ENCODE data around the gene EPPIN. TPM values are rescaled to one million over a fixed set of nuclear protein-coding genes. Genes with fewer than 3 reads are reported as not detected.
A peak's percentile ranks its signal among the peaks of the same experiment; 100 is the strongest.

EPPIN gene
- total RNA-seq, 1 experiment from 2014 or later: not detected

DNA sequence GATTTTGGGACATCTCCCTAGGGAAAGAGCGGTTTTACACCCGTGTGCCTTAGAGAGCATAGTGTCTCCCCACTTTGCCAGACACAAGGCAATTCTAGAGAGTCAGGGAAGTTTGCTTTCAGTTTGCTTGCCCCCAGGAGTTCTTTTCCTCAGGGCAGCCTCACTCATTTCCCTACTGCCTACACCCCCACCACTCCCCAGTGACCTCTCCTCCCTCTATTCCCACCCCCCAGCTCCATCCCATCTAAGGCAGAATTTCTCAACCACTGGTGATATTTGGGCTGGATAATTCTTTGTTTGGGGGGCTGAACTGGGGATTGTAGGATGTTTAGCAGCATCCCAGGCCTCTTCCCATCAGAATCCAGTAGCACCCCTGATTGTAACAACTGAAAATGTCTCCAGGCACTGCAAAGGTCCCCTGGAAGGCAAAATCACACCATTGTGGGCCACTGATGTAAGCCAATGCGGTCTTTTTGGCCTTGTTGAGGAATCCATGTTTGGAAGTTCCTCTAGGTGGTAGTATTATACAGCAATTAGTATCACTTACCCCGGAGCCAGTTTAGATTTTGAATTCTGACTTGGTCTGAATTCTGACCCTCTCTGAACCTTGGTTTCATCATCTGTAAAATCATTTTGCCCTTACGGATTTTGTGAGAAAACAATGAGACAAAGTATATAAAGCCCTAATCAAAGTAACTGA is 1.3 kb downstream of the EPPIN start:
- in situ Hi-C loops (cut with HindIII; ENCODE audit: low pct_unique_long_range_greater_than_20kb, low sequenced_read_pairs): no loop called here
- no peak for DNase-seq (ENCODE audit: low read depth)

DNA sequence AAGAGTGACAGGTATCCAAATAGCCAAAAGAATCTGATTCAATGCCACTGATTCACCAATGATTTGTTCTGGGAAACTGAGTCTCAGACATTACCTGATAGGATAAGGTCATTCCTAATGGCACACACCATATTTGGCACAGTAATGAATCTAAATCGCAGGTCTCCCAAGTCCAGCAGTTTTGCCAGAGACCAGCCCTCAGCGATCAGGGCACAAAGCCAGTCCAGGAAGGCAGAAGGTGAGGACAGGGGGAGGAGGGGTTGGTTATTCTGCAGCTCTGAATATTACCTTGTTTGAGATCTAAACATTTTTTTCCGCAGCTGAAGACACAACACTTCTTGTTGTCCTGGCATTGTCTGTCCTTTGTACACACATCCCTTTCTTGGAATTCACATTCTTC is 1.9 kb downstream of the EPPIN start:
- no peak for DNase-seq (ENCODE audit: low read depth)
- in situ Hi-C loops (cut with HindIII; ENCODE audit: low pct_unique_long_range_greater_than_20kb, low sequenced_read_pairs): no loop called here

DNA sequence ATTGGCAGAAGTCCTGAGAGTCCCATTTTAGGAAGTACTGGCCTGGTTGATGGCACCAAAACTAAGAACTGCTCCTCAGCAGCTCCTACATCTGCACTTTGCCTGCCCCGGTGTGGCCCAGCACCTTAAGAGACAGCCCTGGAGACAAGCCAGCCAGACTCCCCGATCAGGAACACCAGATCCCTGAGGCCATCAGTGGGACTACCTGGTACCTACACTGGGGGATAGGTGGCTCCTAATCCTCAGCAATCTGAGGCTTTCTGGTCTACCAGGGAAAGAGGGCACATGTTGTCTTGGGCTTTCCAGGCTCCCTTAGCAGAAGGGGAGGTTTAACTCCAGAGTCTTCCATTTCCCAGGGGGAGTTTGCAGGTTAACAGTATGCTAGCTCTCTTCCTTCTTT is 7.8 kb downstream of the EPPIN start, which contains the start of gene WFDC6:
Gene WFDC6, minus strand, starts transcription at position 101 of the 400 bp plus-strand sequence. Its CDS starts 75 bp downstream, at position 26.
- DNase-seq (ENCODE audit: low read depth): no peak
- in situ Hi-C loops (cut with HindIII; ENCODE audit: low pct_unique_long_range_greater_than_20kb, low sequenced_read_pairs): no loop called here

DNA sequence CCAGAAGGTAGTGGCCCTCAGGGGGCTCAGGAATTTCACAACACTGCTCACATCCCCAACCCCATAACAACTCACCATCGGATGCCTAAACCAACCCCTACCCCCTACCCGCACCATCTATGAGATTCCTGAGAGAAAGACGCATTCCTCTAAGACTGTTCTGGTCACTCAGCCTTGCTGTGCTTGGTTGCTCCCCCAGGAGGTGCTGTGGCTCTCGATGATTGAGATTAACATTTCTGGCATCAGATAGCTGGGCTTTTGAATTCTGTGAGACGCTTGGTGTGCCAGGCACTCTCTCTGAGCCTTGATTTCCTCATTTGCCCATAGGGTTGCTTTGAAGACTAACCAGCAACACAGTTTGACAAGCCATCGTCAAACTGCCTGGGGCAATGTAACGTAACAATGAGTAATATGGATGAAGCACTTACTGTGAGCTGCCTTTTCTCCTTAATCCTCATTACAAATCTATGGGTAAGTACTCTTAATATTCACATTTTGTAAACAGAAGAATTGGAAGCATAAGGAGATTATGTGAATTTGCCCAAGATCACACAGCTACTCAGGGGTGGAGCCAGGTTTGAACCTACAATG is 8.9 kb downstream of the EPPIN start:
- no peak for DNase-seq (ENCODE audit: low read depth)
- in situ Hi-C loops (cut with HindIII; ENCODE audit: low pct_unique_long_range_greater_than_20kb, low sequenced_read_pairs): no loop called here

DNA sequence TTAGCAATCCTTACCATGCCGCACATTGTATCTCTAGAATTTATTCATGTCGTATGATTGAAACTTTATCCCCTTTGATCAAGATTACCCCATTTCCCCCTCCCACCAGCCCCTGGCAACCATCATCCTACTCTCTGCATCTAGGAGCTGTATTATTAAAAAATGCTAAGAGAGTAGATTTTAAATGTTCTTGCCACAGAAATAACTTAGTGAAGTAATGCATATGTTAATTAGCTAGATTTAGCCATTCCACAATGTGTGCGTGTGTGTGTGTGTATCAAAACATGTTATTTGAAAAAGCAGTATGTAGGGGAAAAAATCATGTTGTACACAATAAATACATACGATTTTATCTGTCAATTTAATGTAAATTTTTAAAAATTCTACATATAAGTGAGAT is 19.9 kb downstream of the EPPIN start:
- in situ Hi-C loops (cut with HindIII; ENCODE audit: low pct_unique_long_range_greater_than_20kb, low sequenced_read_pairs): no loop called here
- DNase-seq (ENCODE audit: low read depth): no peak

DNA sequence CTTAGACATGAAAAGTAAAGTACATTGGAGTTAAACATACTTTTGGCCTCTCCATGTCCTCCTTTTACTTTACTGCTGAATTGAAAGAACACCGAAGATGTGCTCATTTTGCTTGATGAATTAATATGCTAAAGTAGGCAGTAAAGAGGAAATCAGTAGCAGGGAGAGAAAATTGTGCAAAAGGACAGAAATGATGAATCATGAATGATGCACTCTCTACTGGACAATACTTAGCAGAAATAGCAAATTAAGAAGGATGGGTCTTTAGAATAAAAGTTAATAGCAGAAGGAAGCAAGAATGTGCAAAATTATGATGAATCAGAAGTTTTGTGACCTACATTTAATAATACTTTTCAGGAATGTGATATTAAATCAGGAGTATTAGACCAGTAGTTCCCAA is 23.4 kb downstream of the EPPIN start:
- no peak for DNase-seq (ENCODE audit: low read depth)
- in situ Hi-C loops (cut with HindIII; ENCODE audit: low pct_unique_long_range_greater_than_20kb, low sequenced_read_pairs): no loop called here

DNA sequence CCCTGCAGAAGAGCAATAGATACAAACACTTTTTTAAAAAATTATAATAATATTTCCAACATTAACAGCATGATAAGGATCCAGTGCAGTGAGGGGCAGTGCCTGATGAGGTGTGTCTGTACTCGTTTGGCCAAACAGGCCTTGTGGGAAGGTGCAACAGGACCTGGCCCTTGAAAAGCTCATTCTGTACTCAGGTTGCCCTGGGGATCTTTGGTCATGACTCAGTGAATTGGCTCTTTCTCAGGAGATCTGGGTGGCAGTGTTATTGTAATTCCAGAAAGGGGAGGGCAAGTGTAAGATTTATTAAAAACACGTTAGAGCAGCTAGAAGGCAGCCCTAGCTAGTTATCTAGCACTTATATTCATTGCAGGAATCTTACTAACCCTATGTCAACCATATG is 28.9 kb downstream of the EPPIN start:
- in situ Hi-C loops (cut with HindIII; ENCODE audit: low pct_unique_long_range_greater_than_20kb, low sequenced_read_pairs): no loop called here
- DNase-seq (ENCODE audit: low read depth): peak; percentile 44

DNA sequence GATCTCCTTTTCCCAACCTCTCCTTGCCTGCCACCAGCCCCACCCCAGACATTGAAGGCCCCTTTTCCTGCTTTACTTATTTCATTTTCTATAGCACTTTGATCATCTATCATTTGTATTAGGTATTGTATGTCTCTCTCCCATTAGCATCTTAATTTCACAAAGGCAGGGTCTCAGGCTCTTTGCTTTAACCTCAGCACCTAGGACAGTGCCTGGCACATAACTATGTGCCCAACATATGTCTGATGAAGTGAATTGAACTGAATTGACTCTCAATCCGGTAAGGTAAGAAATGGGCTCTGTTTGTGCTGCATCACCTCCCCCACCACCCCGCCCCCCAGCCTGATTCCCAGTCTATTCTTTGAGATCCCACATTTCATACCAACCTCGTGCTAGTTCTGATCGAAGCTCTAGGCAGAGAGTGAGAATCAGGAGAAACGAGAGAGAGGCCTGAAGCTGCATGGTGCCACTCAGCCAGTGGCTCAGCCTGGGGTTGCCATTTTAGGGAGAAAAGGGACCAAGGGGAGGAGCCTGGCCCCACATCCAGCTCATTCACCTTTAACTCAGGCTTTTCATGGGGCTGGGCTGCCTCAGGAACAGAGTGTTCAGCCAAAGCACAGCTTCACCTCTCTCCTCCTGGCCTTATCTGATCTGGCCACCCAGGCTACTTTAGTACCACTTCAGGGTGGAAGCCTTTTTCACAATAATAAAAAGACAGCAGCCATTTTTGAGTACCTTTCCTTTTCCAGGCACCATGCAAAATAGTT is 31.9 kb downstream of the EPPIN start, which contains the start of gene SPINT3:
Gene SPINT3, minus strand, starts transcription at position 476 of the 767 bp plus-strand sequence. Its CDS starts 14 bp downstream, at position 462.
- in situ Hi-C loops (cut with HindIII; ENCODE audit: low pct_unique_long_range_greater_than_20kb, low sequenced_read_pairs): no loop called here
- no peak for DNase-seq (ENCODE audit: low read depth)

DNA sequence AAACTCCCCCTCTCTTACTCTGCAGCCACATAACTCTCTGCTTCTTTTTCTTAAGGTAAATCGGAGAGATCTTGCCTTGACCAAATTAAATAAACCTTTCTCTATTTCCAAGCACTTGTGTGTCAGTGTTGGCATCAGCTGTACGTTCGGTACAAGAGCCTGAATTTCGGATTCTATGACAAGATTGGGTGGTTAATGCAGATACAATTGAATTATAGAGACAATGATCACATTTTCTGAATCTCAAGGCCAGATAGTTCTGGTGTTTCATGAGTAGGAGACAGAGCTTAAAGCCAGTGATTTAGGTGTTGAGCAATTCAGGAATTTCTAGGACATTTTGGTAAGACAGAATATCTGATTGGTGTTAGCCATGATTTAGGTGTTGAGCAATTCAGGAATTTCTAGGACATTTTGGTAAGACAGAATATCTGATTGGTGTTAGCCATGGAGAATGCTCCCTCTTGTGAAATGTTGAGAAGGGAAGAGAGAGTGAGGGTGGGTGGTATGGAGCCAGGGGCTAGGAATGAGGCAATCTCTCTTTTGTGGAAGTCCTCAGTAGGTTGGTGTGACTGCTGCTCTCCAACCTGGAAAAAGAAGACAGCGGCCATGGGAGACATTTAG is 36.8 kb downstream of the EPPIN start:
- in situ Hi-C loops (cut with HindIII; ENCODE audit: low pct_unique_long_range_greater_than_20kb, low sequenced_read_pairs): no loop called here
- DNase-seq (ENCODE audit: low read depth): no peak

DNA sequence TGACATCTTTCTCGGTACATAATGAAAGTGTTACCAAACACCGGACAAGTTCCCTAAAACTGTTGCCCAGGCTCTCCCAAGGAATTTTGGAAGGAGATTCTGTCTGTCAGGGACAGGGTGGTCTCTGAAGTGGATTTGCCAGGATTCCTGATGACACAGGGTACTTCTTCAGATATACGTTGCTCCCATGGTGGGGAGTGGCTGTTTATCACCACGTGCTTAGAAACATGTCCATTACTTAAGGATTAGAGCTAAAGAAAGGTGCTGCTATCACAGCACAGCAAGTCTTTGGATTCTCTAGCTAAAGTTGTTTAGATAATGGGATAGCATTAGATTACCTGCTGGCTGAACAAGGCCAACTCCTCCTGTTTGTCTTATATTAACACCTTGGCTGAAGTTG is 38.1 kb downstream of the EPPIN start:
- in situ Hi-C loops (cut with HindIII; ENCODE audit: low pct_unique_long_range_greater_than_20kb, low sequenced_read_pairs): no loop called here
- no peak for DNase-seq (ENCODE audit: low read depth)

DNA sequence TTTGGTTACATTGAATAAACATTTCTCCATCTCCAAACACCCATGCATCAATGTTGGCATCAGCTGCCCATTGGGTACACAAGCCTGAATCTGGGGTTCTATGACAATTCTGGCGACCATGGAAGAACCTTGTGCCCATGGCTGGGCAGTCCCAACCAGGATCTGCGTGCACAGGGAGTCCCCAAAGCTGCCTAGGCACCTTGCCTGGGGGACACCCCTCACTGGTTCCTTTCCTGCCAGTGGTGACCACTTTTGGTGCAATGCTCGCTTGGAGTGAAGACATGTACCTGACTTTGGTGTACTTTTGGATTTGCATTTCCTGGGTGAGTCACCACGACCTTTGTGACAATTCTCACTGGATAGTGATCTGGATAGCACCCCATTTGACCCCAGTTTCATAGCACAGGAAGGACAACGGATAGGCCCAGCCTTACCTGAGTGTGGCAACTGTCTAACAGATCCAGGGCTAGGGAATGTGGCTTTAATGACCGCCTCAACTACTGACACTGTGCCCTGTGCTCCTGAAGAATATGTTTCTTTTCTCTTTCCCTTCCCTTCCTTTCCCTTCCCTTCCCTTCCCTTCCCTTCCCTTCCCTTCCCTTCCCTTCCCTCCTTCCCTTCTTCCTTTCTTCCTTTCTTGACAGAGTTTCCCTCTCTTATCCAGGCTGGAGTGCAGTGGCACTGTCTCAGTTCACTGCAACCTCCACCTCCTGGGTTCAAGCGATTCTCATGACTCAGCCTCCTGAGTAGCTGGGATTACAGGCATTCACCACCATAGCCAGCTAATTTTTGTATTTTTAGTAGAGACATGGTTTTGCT is 38.9 kb downstream of the EPPIN start:
- in situ Hi-C loops (cut with HindIII; ENCODE audit: low pct_unique_long_range_greater_than_20kb, low sequenced_read_pairs): no loop called here
- no peak for DNase-seq (ENCODE audit: low read depth)

DNA sequence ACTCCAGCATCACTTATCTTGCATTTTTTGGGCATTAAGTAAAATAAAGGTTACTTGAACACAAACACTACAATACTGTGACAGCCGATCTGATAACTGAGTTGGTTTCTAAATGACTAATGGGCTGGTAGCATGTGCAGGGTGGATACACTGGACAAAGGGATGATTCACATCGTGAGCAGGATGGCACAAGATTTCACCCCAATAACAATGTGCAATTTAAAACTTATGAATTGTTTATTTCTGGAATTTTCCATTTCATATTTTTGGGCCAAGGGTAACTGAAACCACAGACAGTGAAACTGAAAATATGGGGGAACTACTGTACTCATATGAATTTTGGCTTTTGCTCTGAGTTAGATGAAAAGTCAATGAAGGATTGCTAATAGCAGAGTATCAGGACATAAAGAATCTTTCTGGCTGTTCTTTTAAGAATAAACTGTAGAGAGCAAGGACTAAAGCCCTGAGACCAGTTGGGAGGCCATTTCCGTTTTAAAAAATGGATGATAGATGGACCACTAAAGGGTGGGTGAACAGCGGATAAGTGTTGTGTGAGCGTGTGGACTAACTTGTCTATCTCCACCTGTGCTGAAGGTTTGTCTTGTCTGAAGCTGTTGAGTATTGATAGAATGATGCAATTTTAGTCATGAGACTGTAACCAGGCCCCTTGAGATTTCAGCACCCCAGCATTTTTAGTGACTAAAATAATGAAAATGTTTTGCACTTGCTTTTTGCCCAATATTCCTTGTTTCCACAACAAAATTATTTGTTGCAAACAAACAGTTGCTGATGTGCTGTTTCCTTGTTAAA is 40.0 kb downstream of the EPPIN start:
- in situ Hi-C loops (cut with HindIII; ENCODE audit: low pct_unique_long_range_greater_than_20kb, low sequenced_read_pairs): no loop called here
- no peak for DNase-seq (ENCODE audit: low read depth)

DNA sequence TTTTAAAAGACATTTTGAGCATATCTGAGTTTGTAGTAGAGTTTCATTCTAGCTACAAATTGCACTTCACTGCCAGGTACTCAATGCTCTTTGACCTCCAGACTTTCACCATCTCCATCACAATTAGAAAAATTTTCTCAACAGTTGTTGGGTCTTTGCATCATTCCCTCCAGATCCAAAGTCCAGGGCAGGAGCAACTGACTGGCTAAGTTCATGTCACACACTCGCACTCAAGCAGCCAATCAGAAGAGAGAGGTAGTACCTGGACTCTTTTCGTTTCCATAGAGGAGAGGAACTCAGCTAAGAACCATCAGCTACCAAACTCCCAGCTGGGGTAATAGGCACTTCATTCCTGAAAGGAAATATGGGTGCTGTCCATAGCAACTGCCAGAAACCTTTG is 40.8 kb downstream of the EPPIN start:
- no peak for DNase-seq (ENCODE audit: low read depth)
- in situ Hi-C loops (cut with HindIII; ENCODE audit: low pct_unique_long_range_greater_than_20kb, low sequenced_read_pairs): no loop called here

DNA sequence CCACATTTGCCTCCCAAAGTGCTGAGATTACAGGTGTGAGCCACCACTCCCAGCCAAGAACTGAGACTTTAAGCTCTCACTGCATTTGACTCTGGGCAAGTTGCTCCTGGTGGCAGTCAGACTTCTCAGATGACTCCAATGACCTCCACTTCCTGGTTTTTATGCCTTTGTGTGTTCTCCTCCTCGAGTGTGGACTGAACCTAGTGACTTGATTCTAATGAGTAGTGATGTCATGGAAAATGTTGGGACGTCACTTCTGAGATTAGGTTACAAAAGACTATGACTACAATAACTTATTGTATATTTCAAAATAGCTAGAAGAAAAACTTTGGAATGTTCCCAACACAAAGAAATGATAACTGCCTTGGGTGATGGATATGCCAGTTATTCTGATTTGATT is 43.8 kb downstream of the EPPIN start:
- in situ Hi-C loops (cut with HindIII; ENCODE audit: low pct_unique_long_range_greater_than_20kb, low sequenced_read_pairs): no loop called here
- DNase-seq (ENCODE audit: low read depth): no peak

DNA sequence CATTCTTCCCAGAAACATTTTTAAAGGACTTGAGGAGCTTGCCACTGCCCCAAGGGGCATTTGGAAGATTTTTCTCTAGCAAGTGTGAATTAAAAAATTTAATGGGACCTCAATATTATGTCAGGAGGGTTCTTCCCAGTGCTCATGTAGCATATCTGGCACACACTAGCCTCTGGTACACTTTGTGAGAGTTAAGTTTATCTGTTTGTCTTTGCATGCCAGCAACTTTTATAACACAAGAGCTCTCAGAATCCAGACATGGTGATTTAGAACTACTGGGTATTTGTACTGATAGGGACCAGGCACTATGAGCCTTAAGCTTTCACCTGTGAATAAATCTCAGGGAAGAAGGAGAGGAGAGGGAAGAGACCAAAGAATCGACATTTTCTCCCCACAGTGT is 44.6 kb downstream of the EPPIN start:
- no peak for DNase-seq (ENCODE audit: low read depth)
- in situ Hi-C loops (cut with HindIII; ENCODE audit: low pct_unique_long_range_greater_than_20kb, low sequenced_read_pairs): no loop called here

DNA sequence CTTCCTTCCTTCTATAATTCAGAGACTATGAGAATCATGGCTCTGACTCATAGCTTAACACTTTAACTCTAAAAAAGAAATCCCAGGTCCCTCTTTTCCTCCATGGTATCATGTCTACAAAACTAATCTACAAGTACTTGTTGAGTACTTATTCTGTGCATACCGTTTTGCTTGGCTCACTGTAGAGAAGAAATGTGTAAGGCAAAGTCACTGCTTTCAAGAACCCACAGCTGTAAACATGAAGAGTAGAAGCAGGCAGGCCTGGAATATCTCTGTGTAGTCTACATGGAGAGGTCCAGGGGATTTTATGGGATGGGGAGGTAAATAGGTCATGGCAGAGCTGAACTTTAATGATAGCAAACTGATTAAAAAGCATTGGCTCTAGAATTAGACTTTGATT is 45.6 kb downstream of the EPPIN start:
- DNase-seq (ENCODE audit: low read depth): no peak
- in situ Hi-C loops (cut with HindIII; ENCODE audit: low pct_unique_long_range_greater_than_20kb, low sequenced_read_pairs): no loop called here

DNA sequence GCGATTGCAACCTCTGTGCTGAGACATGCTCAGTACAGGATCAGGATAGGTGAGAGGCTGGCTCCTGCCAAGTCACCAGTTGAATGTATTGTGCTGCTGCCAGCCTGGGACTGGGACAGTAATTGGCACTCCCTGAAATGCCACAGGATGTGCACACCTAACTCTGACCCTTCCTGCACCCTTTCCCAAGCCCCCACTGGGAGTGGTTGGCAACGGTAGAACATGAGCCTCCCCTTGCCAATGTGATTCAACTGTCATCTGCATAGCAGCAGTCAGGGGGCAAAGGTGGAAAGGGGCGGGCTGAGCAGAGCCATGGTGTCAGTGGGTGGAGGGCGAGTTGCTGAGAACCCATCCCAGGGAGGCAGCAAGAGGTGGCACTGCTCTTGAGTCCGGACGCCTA is 47.2 kb downstream of the EPPIN start:
- in situ Hi-C loops (cut with HindIII; ENCODE audit: low pct_unique_long_range_greater_than_20kb, low sequenced_read_pairs): no loop called here
- no peak for DNase-seq (ENCODE audit: low read depth)

All from Caki2 (cell line).